Endothelial cell (in vitro differentiated cells): ENCODE data around the gene COL5A2. TPM values are rescaled to one million over a fixed set of nuclear protein-coding genes. Genes with fewer than 3 reads are reported as not detected.

Source experiments
- DNase-seq: peaks from one replicate; pipeline ENCODE4 v3.0.0; 2021; ENCODE audit warnings: low spot score
- H3K27ac Mint-ChIP-seq: one replicate; pipeline ENCODE4 v1.8.0; 2021; ENCODE audit warnings: mixed read lengths, inconsistent platforms; ENCODE audit not compliant: unreplicated experiment
- H3K27me3 Mint-ChIP-seq: one replicate; pipeline ENCODE4 v1.8.0; 2021; ENCODE audit warnings: mild to moderate bottlenecking, moderate library complexity, mixed read lengths, inconsistent platforms; ENCODE audit not compliant: unreplicated experiment
- H3K36me3 Mint-ChIP-seq: one replicate; pipeline ENCODE4 v1.8.0; 2021; ENCODE audit warnings: mild to moderate bottlenecking, low read depth, mixed read lengths, inconsistent platforms; ENCODE audit not compliant: unreplicated experiment
- H3K4me1 Mint-ChIP-seq: one replicate; pipeline ENCODE4 v1.8.0; 2021; ENCODE audit warnings: mild to moderate bottlenecking, mixed read lengths, inconsistent platforms; ENCODE audit not compliant: unreplicated experiment
- H3K4me3 Mint-ChIP-seq: one replicate; pipeline ENCODE4 v1.8.0; 2021; ENCODE audit warnings: mild to moderate bottlenecking, mixed read lengths, inconsistent platforms; ENCODE audit not compliant: unreplicated experiment
- H3K9me3 Mint-ChIP-seq: one replicate; pipeline ENCODE4 v1.8.0; 2021; ENCODE audit warnings: mixed read lengths, inconsistent platforms; ENCODE audit not compliant: unreplicated experiment
- CTCF ChIP-seq: fragments of 200-600 bp; sonication (generic); IDR thresholded peaks from one replicate; pipeline ENCODE4 v1.5.0; 2021; ENCODE audit warnings: antibody characterized with exemption; ENCODE audit not compliant: unreplicated experiment
- total RNA-seq: library from RNA; stranded (reverse); fragmentation: NEBNext Ultra II Directional; extraction: Animal tissue kit (Norgen Biotek cat#: 25700); gene quantifications from one replicate; pipeline ENCODE4 v1.2.1, GENCODE V29; 2021; ENCODE audit not compliant: unreplicated experiment

The COL5A2 gene
- total RNA-seq, 1 donor from 2014 or later: 243 TPM

GRCh38 chr2:189138800-189139199, 40.8 kb downstream of the COL5A2 start:
- no peak overlapping the region for H3K27ac Mint-ChIP-seq
- no peaks in the 10 kb centered on the region for H3K9me3 Mint-ChIP-seq
- TF ChIP-seq CTCF: no peak
- no peak overlapping the region for H3K4me3 Mint-ChIP-seq
- H3K27me3 Mint-ChIP-seq: peaks cover 2% of the 10 kb centered on the region
- H3K36me3 Mint-ChIP-seq: no peaks in the 10 kb centered on the region
- peaks cover under 1% of the 10 kb centered on the region for H3K4me1 Mint-ChIP-seq
- DNase-seq: no peak

DNA sequence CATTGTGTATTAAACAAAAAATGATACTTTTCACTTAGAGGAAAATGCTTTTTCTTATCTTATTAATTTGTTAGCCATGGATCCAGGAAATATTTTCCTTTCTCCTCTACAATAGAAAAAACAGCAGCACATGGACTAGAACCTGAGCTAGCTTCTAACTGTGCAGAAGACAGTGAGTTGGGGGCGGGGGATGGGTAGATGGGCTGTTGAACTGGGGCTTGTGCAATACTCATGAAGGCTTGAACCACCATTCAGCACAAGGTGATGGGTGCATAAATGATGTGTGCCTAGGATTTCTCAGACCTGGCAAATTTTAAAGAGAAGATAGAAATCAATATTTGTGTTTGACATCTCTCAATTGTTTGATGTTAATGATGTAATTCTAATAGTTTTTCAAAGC, 42.0 kb downstream of the COL5A2 start:
- H3K27ac Mint-ChIP-seq: no peak overlapping the region
- DNase-seq: no peak
- H3K9me3 Mint-ChIP-seq: no peaks in the 10 kb centered on the region
- no peaks in the 10 kb centered on the region for H3K4me1 Mint-ChIP-seq
- no peak for TF ChIP-seq CTCF
- peaks cover 2% of the 10 kb centered on the region for H3K27me3 Mint-ChIP-seq
- no peaks in the 10 kb centered on the region for H3K36me3 Mint-ChIP-seq
- H3K4me3 Mint-ChIP-seq: no peak overlapping the region

GRCh38 chr2:189134485-189134884, 45.1 kb downstream of the COL5A2 start:
- TF ChIP-seq CTCF: no peak
- H3K27ac Mint-ChIP-seq: no peak overlapping the region
- DNase-seq: no peak
- no peaks in the 10 kb centered on the region for H3K36me3 Mint-ChIP-seq
- no peak overlapping the region for H3K4me3 Mint-ChIP-seq
- H3K4me1 Mint-ChIP-seq: no peaks in the 10 kb centered on the region
- H3K9me3 Mint-ChIP-seq: no peaks in the 10 kb centered on the region
- H3K27me3 Mint-ChIP-seq: peaks cover 2% of the 10 kb centered on the region

DNA sequence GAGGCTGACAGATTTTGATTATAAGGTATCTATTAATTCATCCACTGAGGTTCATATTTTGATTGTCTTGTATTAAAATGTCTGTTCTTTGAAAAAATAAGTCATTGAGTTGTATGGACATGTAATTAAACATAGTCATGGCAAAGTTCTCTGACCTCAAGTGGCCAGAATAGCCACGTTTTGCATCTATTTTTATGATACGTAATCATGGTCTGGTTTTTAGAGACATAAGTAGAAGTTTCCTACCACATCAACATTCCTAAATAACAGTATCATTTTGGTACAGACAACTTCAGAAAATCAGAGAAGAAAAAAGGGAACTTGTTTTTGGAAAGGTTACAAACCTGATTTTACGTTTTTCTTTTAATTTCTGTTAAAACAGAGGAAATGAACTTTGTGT, 47.6 kb downstream of the COL5A2 start:
- Mint-ChIP-seq H3K27ac (no peak overlapping the region), H3K27me3 (no peaks in the 10 kb centered on the region), H3K9me3 (no peaks in the 10 kb centered on the region), H3K4me1 (no peaks in the 10 kb centered on the region), H3K36me3 (no peaks in the 10 kb centered on the region), H3K4me3 (no peak overlapping the region)
- DNase-seq: no peak
- no peak for TF ChIP-seq CTCF

- no peaks in the 10 kb centered on the region for H3K9me3 Mint-ChIP-seq
- no peak overlapping the region for H3K27ac Mint-ChIP-seq
- H3K27me3 Mint-ChIP-seq: peaks cover 3% of the 10 kb centered on the region
- no peaks in the 10 kb centered on the region for H3K36me3 Mint-ChIP-seq
- no peak overlapping the region for H3K4me3 Mint-ChIP-seq
- H3K4me1 Mint-ChIP-seq: peaks cover 13% of the 10 kb centered on the region
- no peak for DNase-seq
- no peak for TF ChIP-seq CTCF
These were observed 49.6 kb downstream of the COL5A2 start for GRCh38 chr2:189129971-189130370.
